Activated CD8-positive, alpha-beta T cell treated with anti-CD3 and anti-CD28 coated beads, Interleukin-2, amount 10 ng/mL, durations not matched to agents 7 days and 5 days (primary cell): ENCODE results near the gene SDR9C7. TPM values are rescaled to one million over a fixed set of nuclear protein-coding genes. Genes with fewer than 3 reads are reported as not detected.
"Not testable (repeated sequence)": the region's sequence is repeated elsewhere in the genome, so short reads cannot be mapped to it uniquely, and the experiment has no call there.

ENCODE experiments used
- ATAC-seq: fragments of 150-1000 bp; cut with Tn5 transposase; one replicate; pipeline ENCODE4 v1.10.0; 2021; ENCODE audit warnings: moderate library complexity
- CTCF ChIA-PET: fragments of 350-600 bp; sonication (Branson Sonifier 250); formaldehyde crosslinking; loops from one replicate; lab custom pipeline; 2021; ENCODE audit warnings: antibody characterized with exemption; lab: Charles Lee
- POLR2A ChIA-PET: fragments of 350-600 bp; sonication (Branson Sonifier 250); formaldehyde crosslinking; loops from one replicate; lab custom pipeline; 2021; ENCODE audit warnings: antibody characterized with exemption; lab: Charles Lee
- DNase-seq: peaks from one replicate; pipeline ENCODE4 v3.0.0-alpha.2; 2020
- H3K27ac Mint-ChIP-seq: one replicate; pipeline ENCODE4 v1.8.0; 2021; ENCODE audit warnings: mild to moderate bottlenecking, mixed read lengths
- H3K27me3 Mint-ChIP-seq: one replicate; pipeline ENCODE4 v1.8.0; 2021; ENCODE audit warnings: low read depth, mixed read lengths
- H3K36me3 Mint-ChIP-seq: one replicate; pipeline ENCODE4 v1.8.0; 2021; ENCODE audit warnings: low read depth, mixed read lengths
- H3K4me1 Mint-ChIP-seq: one replicate; pipeline ENCODE4 v1.8.0; 2021; ENCODE audit warnings: low read depth, mixed read lengths
- H3K4me3 Mint-ChIP-seq: one replicate; pipeline ENCODE4 v1.8.0; 2021; ENCODE audit warnings: mild to moderate bottlenecking, mixed read lengths
- H3K9me3 Mint-ChIP-seq: one replicate; pipeline ENCODE4 v1.8.0; 2022; ENCODE audit warnings: mixed read lengths; ENCODE audit not compliant: insufficient read depth
- total RNA-seq, 2 experiments: library from RNA; stranded (reverse); gene quantifications; one replicate each; pipeline ENCODE4 v1.2.3, GENCODE V29; 2021

SDR9C7 gene
- total RNA-seq, 2 experiments from 2014 or later, result not detected

- H3K27ac Mint-ChIP-seq, result no peak overlapping the region
- ChIA-PET POLR2A (no interaction called here), CTCF (no interaction called here)
- DNase-seq, result no peak
- peaks cover 2% of the 10 kb centered on the region for H3K4me1 Mint-ChIP-seq
- no peaks in the 10 kb centered on the region for H3K36me3 Mint-ChIP-seq
- no peaks in the 10 kb centered on the region for H3K9me3 Mint-ChIP-seq
- ATAC-seq, result no peak
- peaks cover 7% of the 10 kb centered on the region for H3K27me3 Mint-ChIP-seq
- H3K4me3 Mint-ChIP-seq, result no peak overlapping the region
Observed at GRCh38 chr12:56929780-56930179, 4.4 kb downstream of the SDR9C7 start.

GRCh38 chr12:56928262-56928661 lies 5.9 kb downstream of the SDR9C7 start:
- Mint-ChIP-seq H3K36me3 (no peaks in the 10 kb centered on the region), H3K27ac (no peak overlapping the region), H3K4me1 (peaks cover 2% of the 10 kb centered on the region), H3K4me3 (no peak overlapping the region), H3K27me3 (peaks cover 7% of the 10 kb centered on the region), H3K9me3 (no peaks in the 10 kb centered on the region)
- DNase-seq, result no peak
- ChIA-PET POLR2A (no interaction called here), CTCF (interaction anchor here (2.9 kb wide), 1 partner anchor 59 kb away, joined by 9 read pairs; no protein-coding TSS in a partner anchor)
- ATAC-seq, result no peak

GRCh38 chr12:56927281-56927680 lies 6.9 kb downstream of the SDR9C7 start:
- POLR2A ChIA-PET, result no interaction called here
- Mint-ChIP-seq H3K9me3 (no peaks in the 10 kb centered on the region), H3K27ac (no peak overlapping the region), H3K4me1 (peaks cover 2% of the 10 kb centered on the region), H3K27me3 (peaks cover 7% of the 10 kb centered on the region), H3K36me3 (no peaks in the 10 kb centered on the region), H3K4me3 (no peak overlapping the region)
- DNase-seq (no peak), ATAC-seq (no peak)
- CTCF ChIA-PET, result interaction anchor here (2.9 kb wide), 1 partner anchor 60 kb away, joined by 9 read pairs; no protein-coding TSS in a partner anchor

- no peaks in the 10 kb centered on the region for H3K4me1 Mint-ChIP-seq
- no peak overlapping the region for H3K27ac Mint-ChIP-seq
- no peaks in the 10 kb centered on the region for H3K36me3 Mint-ChIP-seq
- ATAC-seq (no peak), DNase-seq (no peak)
- ChIA-PET POLR2A (no interaction called here), CTCF (no interaction called here)
- H3K9me3 Mint-ChIP-seq, result peaks cover 7% of the 10 kb centered on the region
- H3K27me3 Mint-ChIP-seq, result peaks cover 8% of the 10 kb centered on the region
- no peak overlapping the region for H3K4me3 Mint-ChIP-seq
Observed at GRCh38 chr12:56922031-56922430, 12.2 kb downstream of the SDR9C7 start.

- Mint-ChIP-seq H3K4me1 (no peaks in the 10 kb centered on the region), H3K27ac (no peak overlapping the region), H3K36me3 (no peaks in the 10 kb centered on the region), H3K4me3 (no peak overlapping the region), H3K9me3 (peaks cover 7% of the 10 kb centered on the region), H3K27me3 (peaks cover 8% of the 10 kb centered on the region)
- POLR2A ChIA-PET, result no interaction called here
- DNase-seq (no peak), ATAC-seq (no peak)
- CTCF ChIA-PET, result no interaction called here
Observed at GRCh38 chr12:56921346-56921745, 12.9 kb downstream of the SDR9C7 start.

GRCh38 chr12:56918139-56918538 lies 16.1 kb downstream of the SDR9C7 start:
- ATAC-seq, H3K4me3 Mint-ChIP-seq, H3K36me3 Mint-ChIP-seq, DNase-seq, H3K27ac Mint-ChIP-seq, H3K4me1 Mint-ChIP-seq, POLR2A ChIA-PET, H3K27me3 Mint-ChIP-seq, H3K9me3 Mint-ChIP-seq, CTCF ChIA-PET: not testable (repeated sequence)

GRCh38 chr12:56916996-56917333 lies 17.2 kb downstream of the SDR9C7 start:
- Mint-ChIP-seq H3K4me1 (no peaks in the 10 kb centered on the region), H3K27ac (no peak overlapping the region), H3K27me3 (peaks cover 6% of the 10 kb centered on the region), H3K4me3 (no peak overlapping the region), H3K9me3 (peaks cover 7% of the 10 kb centered on the region), H3K36me3 (no peaks in the 10 kb centered on the region)
- ATAC-seq, result no peak
- DNase-seq, result no peak
- POLR2A ChIA-PET, result no interaction called here
- CTCF ChIA-PET, result no interaction called here

DNA sequence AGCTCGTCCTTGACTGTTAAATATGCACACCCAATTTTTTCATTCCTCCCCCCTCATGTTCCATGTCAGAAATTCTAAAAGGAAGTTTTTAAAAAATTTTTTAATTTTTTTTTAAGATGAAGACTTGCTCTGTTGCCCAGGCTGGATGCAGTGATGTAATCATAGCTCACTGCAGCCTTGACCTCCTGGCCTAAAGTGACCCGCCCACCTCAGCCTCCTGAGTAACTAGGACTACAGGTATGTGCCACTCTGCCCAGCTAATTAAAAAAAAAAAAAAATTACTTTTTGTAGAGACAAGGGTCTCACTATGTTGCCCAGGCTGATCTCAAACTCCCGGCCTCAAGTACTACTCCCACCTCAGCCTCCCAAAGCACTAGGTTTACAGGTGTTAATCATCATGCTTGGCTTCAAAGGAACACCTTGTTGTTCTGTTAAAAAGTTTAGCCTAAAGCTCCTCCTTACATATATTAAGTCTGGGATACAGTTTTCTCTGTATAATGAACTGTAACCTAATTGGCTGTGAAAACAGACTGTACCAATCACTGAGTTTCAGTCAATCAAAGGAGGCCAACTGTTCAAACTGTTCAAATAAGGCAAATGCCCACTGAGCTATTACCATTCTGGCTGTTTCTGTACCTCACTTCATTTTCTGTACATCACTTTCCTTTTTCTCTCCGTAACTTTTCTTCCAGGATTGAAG lies 17.8 kb downstream of the SDR9C7 start:
- Mint-ChIP-seq H3K36me3 (no peaks in the 10 kb centered on the region), H3K4me3 (no peak overlapping the region), H3K4me1 (no peaks in the 10 kb centered on the region), H3K27ac (no peak overlapping the region), H3K27me3 (peaks cover 6% of the 10 kb centered on the region), H3K9me3 (peaks cover 7% of the 10 kb centered on the region)
- ATAC-seq (no peak), DNase-seq (no peak)
- CTCF ChIA-PET, result no interaction called here
- POLR2A ChIA-PET, result no interaction called here

GRCh38 chr12:56914724-56915123 lies 19.5 kb downstream of the SDR9C7 start:
- peaks cover 2% of the 10 kb centered on the region for H3K36me3 Mint-ChIP-seq
- DNase-seq (no peak), ATAC-seq (no peak)
- peaks cover 4% of the 10 kb centered on the region for H3K9me3 Mint-ChIP-seq
- H3K27ac Mint-ChIP-seq, result no peak overlapping the region
- H3K4me1 Mint-ChIP-seq, result no peaks in the 10 kb centered on the region
- H3K27me3 Mint-ChIP-seq, result peaks cover 2% of the 10 kb centered on the region
- ChIA-PET CTCF (interaction anchor here (0.9 kb wide), 1 partner anchor 34 kb away, joined by 3 read pairs; no protein-coding TSS in a partner anchor), POLR2A (no interaction called here)
- H3K4me3 Mint-ChIP-seq, result no peak overlapping the region

GRCh38 chr12:56914256-56914655 lies 20.0 kb downstream of the SDR9C7 start:
- no peak for DNase-seq
- ChIA-PET CTCF (no interaction called here), POLR2A (no interaction called here)
- H3K4me3 Mint-ChIP-seq, result no peak overlapping the region
- no peak for ATAC-seq
- peaks cover 4% of the 10 kb centered on the region for H3K9me3 Mint-ChIP-seq
- no peaks in the 10 kb centered on the region for H3K4me1 Mint-ChIP-seq
- H3K27ac Mint-ChIP-seq, result no peak overlapping the region
- peaks cover 2% of the 10 kb centered on the region for H3K27me3 Mint-ChIP-seq
- H3K36me3 Mint-ChIP-seq, result peaks cover 2% of the 10 kb centered on the region

DNA sequence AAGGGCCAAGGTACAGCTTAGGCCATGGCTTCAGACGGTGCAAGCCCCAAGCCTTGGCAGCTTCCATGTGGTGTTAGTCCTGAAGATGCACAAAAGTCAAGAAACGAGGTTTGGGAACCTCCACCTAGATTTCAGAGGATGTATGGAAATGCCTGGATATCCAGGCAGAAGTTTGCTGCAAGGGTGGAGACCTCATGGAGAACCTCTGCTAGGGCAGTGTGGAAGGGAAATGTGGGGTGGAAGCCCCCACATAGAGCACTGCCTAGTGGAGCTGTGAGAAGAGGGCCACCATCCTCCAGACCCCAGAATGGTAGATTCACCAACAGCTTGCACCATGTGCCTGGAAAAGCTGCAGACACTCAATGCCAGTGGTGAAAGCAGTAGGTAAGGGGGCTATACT lies 24.8 kb downstream of the SDR9C7 start:
- H3K27me3 Mint-ChIP-seq, H3K27ac Mint-ChIP-seq, POLR2A ChIA-PET, H3K4me3 Mint-ChIP-seq, DNase-seq, H3K4me1 Mint-ChIP-seq, H3K36me3 Mint-ChIP-seq, ATAC-seq: not testable (repeated sequence)
- CTCF ChIA-PET, result interaction anchor here (0.6 kb wide), 1 partner anchor 1623 kb away, joined by 3 read pairs; no protein-coding TSS in a partner anchor
- peaks cover 12% of the 10 kb centered on the region for H3K9me3 Mint-ChIP-seq

- ChIA-PET POLR2A (no interaction called here), CTCF (no interaction called here)
- DNase-seq (no peak), ATAC-seq (no peak)
- Mint-ChIP-seq H3K27ac (no peak overlapping the region), H3K4me3 (no peak overlapping the region), H3K27me3 (peaks cover 4% of the 10 kb centered on the region), H3K9me3 (peaks cover 12% of the 10 kb centered on the region), H3K36me3 (peaks cover 2% of the 10 kb centered on the region), H3K4me1 (no peaks in the 10 kb centered on the region)
Observed at GRCh38 chr12:56908136-56908535, 26.1 kb downstream of the SDR9C7 start.
